PFSK-1 (cell line): Measurements from ENCODE around the gene ZNF680.

ENCODE experiments used
- FOXP2 ChIP-seq: optimal IDR thresholded peaks from 2 replicates; pipeline ENCODE3; 2011; ENCODE audit warnings: borderline replicate concordance, control low read depth, inconsistent platforms; ENCODE audit not compliant: insufficient read depth; ENCODE audit errors: extremely low read length, extremely low read depth
- POLR2AphosphoS5 ChIP-seq: IDR thresholded peaks from 2 replicates; pipeline ENCODE4 v1.6.1; 2012; ENCODE audit warnings: low read depth, mild to moderate bottlenecking, control low read depth, low read length, moderate library complexity
- SIN3A ChIP-seq: IDR thresholded peaks from 2 replicates; pipeline ENCODE4 v1.6.1; 2012; ENCODE audit warnings: mild to moderate bottlenecking, low read length, moderate library complexity, borderline replicate concordance; ENCODE audit not compliant: insufficient read depth
- TAF1 ChIP-seq: IDR thresholded peaks from 2 replicates; pipeline ENCODE4 v1.6.1; 2012; ENCODE audit warnings: low read length, control low read depth, borderline replicate concordance; ENCODE audit not compliant: insufficient read depth
- TF ChIP-seq, protein P1 (sequence below), 2 experiments: IDR thresholded peaks; 2 replicates each; pipeline versions ENCODE4 v1.6.1 to v1.8.0; 2011 to 2012; ENCODE audit warnings: low read depth in 2 of 2, low read length in 2 of 2, control low read depth in 1 of 2, inconsistent platforms in 1 of 2, mild to moderate bottlenecking in 1 of 2, moderate library complexity in 1 of 2; ENCODE audit not compliant: insufficient read depth in 1 of 2

Gene ZNF680

GRCh38 chr7:64555046-64555445 lies 7.8 kb downstream of the ZNF680 start:
- TF ChIP-seq, protein P1, sequence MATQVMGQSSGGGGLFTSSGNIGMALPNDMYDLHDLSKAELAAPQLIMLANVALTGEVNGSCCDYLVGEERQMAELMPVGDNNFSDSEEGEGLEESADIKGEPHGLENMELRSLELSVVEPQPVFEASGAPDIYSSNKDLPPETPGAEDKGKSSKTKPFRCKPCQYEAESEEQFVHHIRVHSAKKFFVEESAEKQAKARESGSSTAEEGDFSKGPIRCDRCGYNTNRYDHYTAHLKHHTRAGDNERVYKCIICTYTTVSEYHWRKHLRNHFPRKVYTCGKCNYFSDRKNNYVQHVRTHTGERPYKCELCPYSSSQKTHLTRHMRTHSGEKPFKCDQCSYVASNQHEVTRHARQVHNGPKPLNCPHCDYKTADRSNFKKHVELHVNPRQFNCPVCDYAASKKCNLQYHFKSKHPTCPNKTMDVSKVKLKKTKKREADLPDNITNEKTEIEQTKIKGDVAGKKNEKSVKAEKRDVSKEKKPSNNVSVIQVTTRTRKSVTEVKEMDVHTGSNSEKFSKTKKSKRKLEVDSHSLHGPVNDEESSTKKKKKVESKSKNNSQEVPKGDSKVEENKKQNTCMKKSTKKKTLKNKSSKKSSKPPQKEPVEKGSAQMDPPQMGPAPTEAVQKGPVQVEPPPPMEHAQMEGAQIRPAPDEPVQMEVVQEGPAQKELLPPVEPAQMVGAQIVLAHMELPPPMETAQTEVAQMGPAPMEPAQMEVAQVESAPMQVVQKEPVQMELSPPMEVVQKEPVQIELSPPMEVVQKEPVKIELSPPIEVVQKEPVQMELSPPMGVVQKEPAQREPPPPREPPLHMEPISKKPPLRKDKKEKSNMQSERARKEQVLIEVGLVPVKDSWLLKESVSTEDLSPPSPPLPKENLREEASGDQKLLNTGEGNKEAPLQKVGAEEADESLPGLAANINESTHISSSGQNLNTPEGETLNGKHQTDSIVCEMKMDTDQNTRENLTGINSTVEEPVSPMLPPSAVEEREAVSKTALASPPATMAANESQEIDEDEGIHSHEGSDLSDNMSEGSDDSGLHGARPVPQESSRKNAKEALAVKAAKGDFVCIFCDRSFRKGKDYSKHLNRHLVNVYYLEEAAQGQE (IDR thresholded peaks at IDR 0.05; ENCODE audit: insufficient read depth in 1 of 2, low read depth in 2 of 2, low read length in 2 of 2), result no peak
- TF ChIP-seq FOXP2, result no peak
- no peak for TF ChIP-seq SIN3A
- TF ChIP-seq POLR2AphosphoS5, result no peak
- TF ChIP-seq TAF1, result no peak

GRCh38 chr7:64551375-64552142 lies 11.3 kb downstream of the ZNF680 start:
- TF ChIP-seq, protein P1 (IDR thresholded peaks at IDR 0.05; ENCODE audit: insufficient read depth in 1 of 2, low read depth in 2 of 2, low read length in 2 of 2), result no peak
- TF ChIP-seq POLR2AphosphoS5 (no peak), SIN3A (no peak), TAF1 (no peak), FOXP2 (no peak)

GRCh38 chr7:64544010-64544409 lies 18.9 kb downstream of the ZNF680 start:
- TF ChIP-seq TAF1, result no peak
- no peak for TF ChIP-seq POLR2AphosphoS5
- no peak for TF ChIP-seq FOXP2
- TF ChIP-seq, protein P1 (IDR thresholded peaks at IDR 0.05; ENCODE audit: insufficient read depth in 1 of 2, low read depth in 2 of 2, low read length in 2 of 2), result no peak
- no peak for TF ChIP-seq SIN3A

DNA sequence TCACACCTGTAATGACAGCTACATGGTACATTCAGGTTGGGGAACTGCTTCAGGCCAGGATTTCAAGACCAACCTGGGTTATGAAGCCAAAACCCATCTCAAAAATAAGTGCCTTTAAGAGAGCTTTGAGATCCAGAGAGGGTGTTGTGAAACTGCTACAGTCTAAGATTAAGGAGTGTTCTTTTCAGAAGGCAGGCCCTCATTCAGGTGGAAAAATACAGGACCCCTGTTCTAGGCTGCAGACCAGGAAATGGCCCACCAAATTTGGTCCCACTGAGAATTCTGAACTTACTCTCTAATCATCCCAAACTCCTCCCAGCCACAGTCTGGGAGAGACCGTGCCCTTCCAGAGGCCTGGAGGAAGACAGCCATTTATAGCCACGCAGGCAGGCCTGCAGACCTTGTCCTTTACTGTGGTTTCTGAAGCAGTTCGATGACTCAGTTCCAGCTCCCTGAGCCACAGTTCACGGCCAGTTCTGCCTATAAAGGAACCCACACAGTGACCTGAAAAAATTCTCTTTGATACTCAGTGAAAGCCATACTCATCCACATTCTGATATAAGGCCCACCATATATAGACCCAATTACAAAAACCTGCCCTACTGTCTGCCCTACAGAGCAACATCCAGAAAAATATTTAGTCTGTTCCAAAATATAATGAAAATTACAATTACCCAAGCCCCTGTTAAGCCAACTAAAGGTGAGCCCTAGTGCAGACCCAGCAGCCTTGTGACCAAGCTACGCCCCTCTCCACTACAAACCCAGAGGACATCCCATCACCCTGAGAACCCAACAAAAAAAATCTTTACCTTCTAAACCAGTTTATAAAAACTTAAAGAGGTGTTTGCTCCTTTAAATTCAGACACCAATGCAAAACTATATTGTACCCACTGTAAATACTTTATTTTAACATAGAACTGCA lies 21.2 kb downstream of the ZNF680 start:
- TF ChIP-seq TAF1 (no peak), SIN3A (no peak), POLR2AphosphoS5 (no peak), FOXP2 (no peak)
- TF ChIP-seq, protein P1 (IDR thresholded peaks at IDR 0.05; ENCODE audit: insufficient read depth in 1 of 2, low read depth in 2 of 2, low read length in 2 of 2), result no peak
